ENCODE results near the gene VASH2.

DNA sequence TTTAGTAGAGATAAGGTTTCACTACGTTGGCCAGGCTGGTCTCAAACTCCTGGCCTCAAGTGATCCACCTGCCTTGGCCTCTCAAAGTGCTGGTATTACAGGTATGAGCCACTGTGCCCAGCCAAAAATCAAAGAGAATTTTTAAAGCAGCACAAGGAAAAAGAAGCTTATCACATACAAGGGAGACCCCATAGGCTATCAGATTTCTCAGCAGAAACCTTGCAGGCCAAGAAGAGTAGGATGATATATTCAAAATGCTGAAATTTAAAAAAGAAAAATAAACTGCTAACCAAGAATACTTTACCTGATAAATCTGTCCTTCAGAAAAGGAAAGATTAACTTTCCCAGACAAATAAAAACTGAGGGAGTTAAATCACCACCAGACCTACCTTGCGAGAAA is 49.1 kb upstream of the VASH2 start:
- TF ChIP-seq, protein P1, sequence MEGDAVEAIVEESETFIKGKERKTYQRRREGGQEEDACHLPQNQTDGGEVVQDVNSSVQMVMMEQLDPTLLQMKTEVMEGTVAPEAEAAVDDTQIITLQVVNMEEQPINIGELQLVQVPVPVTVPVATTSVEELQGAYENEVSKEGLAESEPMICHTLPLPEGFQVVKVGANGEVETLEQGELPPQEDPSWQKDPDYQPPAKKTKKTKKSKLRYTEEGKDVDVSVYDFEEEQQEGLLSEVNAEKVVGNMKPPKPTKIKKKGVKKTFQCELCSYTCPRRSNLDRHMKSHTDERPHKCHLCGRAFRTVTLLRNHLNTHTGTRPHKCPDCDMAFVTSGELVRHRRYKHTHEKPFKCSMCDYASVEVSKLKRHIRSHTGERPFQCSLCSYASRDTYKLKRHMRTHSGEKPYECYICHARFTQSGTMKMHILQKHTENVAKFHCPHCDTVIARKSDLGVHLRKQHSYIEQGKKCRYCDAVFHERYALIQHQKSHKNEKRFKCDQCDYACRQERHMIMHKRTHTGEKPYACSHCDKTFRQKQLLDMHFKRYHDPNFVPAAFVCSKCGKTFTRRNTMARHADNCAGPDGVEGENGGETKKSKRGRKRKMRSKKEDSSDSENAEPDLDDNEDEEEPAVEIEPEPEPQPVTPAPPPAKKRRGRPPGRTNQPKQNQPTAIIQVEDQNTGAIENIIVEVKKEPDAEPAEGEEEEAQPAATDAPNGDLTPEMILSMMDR (IDR thresholded peaks at IDR 0.05), result no peak
- TF ChIP-seq POLR2A (IDR thresholded peaks at IDR 0.05), result no peak
